ENCODE measurements around the gene MRAS.

DNA sequence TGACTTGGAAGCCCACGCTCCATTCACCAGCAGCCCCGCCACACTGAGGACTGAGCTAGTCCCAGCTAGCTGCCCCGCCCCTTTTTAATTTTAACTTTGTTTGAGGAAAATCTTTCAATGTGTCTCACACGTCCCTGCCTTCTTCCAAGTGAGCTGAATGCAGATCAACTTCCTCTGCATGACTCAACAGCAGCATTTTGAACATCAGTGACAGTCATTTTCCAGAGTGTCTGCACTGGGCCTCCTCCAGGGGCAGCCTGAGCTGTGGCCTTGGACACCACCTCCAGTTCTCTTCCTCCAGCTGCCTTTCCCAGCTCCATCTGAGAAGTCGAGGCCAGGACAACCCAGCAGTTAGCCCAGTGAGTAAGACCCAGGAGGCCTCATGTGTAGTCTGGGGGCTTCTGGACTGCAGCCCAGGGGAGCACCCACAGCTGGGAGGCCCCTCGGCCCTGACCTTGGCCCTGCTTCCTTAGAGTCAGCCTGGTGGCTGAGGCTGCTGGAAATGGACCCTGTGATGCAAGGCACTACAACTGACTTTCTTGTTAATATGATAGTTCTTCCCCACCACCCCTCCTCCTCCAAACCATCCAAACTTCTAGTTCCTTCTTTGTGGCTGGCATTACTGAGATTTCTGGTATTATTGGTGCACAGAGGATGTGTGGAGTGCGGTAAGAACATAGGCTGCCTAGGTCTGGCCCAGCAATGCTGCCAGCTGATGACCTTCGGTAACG, 64.6 kb downstream of the MRAS start:
- TF ChIP-seq, protein P1, sequence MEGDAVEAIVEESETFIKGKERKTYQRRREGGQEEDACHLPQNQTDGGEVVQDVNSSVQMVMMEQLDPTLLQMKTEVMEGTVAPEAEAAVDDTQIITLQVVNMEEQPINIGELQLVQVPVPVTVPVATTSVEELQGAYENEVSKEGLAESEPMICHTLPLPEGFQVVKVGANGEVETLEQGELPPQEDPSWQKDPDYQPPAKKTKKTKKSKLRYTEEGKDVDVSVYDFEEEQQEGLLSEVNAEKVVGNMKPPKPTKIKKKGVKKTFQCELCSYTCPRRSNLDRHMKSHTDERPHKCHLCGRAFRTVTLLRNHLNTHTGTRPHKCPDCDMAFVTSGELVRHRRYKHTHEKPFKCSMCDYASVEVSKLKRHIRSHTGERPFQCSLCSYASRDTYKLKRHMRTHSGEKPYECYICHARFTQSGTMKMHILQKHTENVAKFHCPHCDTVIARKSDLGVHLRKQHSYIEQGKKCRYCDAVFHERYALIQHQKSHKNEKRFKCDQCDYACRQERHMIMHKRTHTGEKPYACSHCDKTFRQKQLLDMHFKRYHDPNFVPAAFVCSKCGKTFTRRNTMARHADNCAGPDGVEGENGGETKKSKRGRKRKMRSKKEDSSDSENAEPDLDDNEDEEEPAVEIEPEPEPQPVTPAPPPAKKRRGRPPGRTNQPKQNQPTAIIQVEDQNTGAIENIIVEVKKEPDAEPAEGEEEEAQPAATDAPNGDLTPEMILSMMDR (IDR thresholded peaks at IDR 0.05) = no peak
- no peak for TF ChIP-seq POLR2AphosphoS5 (IDR thresholded peaks at IDR 0.05)

Data from upper lobe of left lung (tissue), 4 donors.